Thymus (tissue), 11 donors: ENCODE results near the gene NGEF. TPM values are rescaled to one million over a fixed set of nuclear protein-coding genes. Genes with fewer than 3 reads are reported as not detected.

ENCODE experiments used
- DNase-seq, 9 donors: peaks; one replicate each; pipeline ENCODE4 v3.0.0-alpha.2; 2013; ENCODE audit warnings: low spot score in 9 of 9, low read depth in 6 of 9, missing footprints in 1 of 9
- H3K27ac ChIP-seq, 2 donors: one replicate each; pipeline ENCODE4 v1.5.1; 2013; ENCODE audit warnings: control low read depth in 1 of 2, low read depth in 1 of 2, low read length in 1 of 2, mild to moderate bottlenecking in 1 of 2, moderate library complexity in 1 of 2
- H3K27me3 ChIP-seq, 2 donors: one replicate each; pipeline ENCODE4 v1.5.1; 2013; ENCODE audit warnings: low read length in 1 of 2; ENCODE audit not compliant: control insufficient read depth in 2 of 2, insufficient read depth in 1 of 2
- H3K36me3 ChIP-seq, 2 donors: one replicate each; pipeline ENCODE4 v1.5.1; 2013; ENCODE audit warnings: low read length in 1 of 2, mild to moderate bottlenecking in 1 of 2, moderate library complexity in 1 of 2; ENCODE audit not compliant: control insufficient read depth in 2 of 2, insufficient read depth in 2 of 2
- H3K4me1 ChIP-seq, 2 donors: one replicate each; pipeline ENCODE4 v1.5.1; 2013; ENCODE audit warnings: low read length in 2 of 2; ENCODE audit not compliant: control insufficient read depth in 2 of 2, insufficient read depth in 2 of 2
- H3K4me3 ChIP-seq, 2 donors: one replicate each; pipeline ENCODE4 v1.5.1; 2013; ENCODE audit warnings: low read length in 2 of 2, control low read depth in 1 of 2, mild to moderate bottlenecking in 1 of 2
- H3K9me3 ChIP-seq, 2 donors: one replicate each; pipeline ENCODE4 v1.5.1; 2013; ENCODE audit warnings: low read length in 1 of 2, mild to moderate bottlenecking in 1 of 2; ENCODE audit not compliant: control insufficient read depth in 2 of 2, insufficient read depth in 1 of 2
- WGBS: extraction: QIAGEN DNeasy Blood & Tissue Kit; methylation state at CpG from one replicate; pipeline ENCODE4 v1.1.7; 2013; 5-methylcytosine and 5-hydroxymethylcytosine counted together
- polyA plus RNA-seq: library from polyadenylated mRNA; stranded (reverse); fragments of 200-250 nt; gene quantifications from one replicate; pipeline ENCODE4 v1.2.3, GENCODE V29; 2013
- total RNA-seq: library from RNA; stranded (reverse); fragments of 120-200 nt; gene quantifications from one replicate; pipeline ENCODE4 v1.2.4, GENCODE V29; 2013
- donor health status: healthy.

Gene NGEF
- total and polyA plus RNA-seq, 2 donors: 0.14 to 0.18 TPM

- Histone ChIP-seq H3K4me1 (peaks cover 0 to 4% of the 10 kb centered on the region in 2 donors), H3K27me3 (peaks cover 50 to 93% of the 10 kb centered on the region in 2 donors), H3K27ac (no peak overlapping the region), H3K9me3 (peaks cover 0 to 3% of the 10 kb centered on the region in 2 donors), H3K36me3 (no peaks in the 10 kb centered on the region), H3K4me3 (peak overlapping the region in 1 of 2 donors; percentile 42)
- DNase-seq: peak in 1 of 9 donors; percentile 12
- WGBS: 26% methylated on average over 56 of the region's 56 CpGs
Observed at GRCh38 chr2:232928551-232929302, 84.3 kb downstream of the NGEF start.

GRCh38 chr2:232927793-232928550, 85.1 kb downstream of the NGEF start:
- H3K36me3 ChIP-seq: no peaks in the 10 kb centered on the region
- no peak overlapping the region for H3K27ac ChIP-seq
- H3K27me3 ChIP-seq: peaks cover 53 to 92% of the 10 kb centered on the region in 2 donors
- peak in 3 of 9 donors; percentile 3 to 22 (median 5) for DNase-seq
- peaks cover 0 to 3% of the 10 kb centered on the region in 2 donors for H3K9me3 ChIP-seq
- peaks cover 0 to 4% of the 10 kb centered on the region in 2 donors for H3K4me1 ChIP-seq
- WGBS: 1% methylated on average over 114 of the region's 114 CpGs
- peak overlapping the region in 1 of 2 donors; percentile 42 for H3K4me3 ChIP-seq

- no peak overlapping the region for H3K27ac ChIP-seq
- H3K27me3 ChIP-seq: peaks cover 53 to 87% of the 10 kb centered on the region in 2 donors
- peaks cover 0 to 4% of the 10 kb centered on the region in 2 donors for H3K4me1 ChIP-seq
- no peaks in the 10 kb centered on the region for H3K36me3 ChIP-seq
- H3K9me3 ChIP-seq: peaks cover 0 to 3% of the 10 kb centered on the region in 2 donors
- no peak for DNase-seq
- 3% methylated on average over 76 of the region's 76 CpGs for WGBS
- H3K4me3 ChIP-seq: peak overlapping the region in 1 of 2 donors; percentile 42
Observed at GRCh38 chr2:232927032-232927792, 85.8 kb downstream of the NGEF start.

- H3K27me3 ChIP-seq: peaks cover 53 to 84% of the 10 kb centered on the region in 2 donors
- H3K27ac ChIP-seq: no peak overlapping the region
- 17% methylated on average over 13 of the region's 13 CpGs for WGBS
- H3K9me3 ChIP-seq: peaks cover 0 to 3% of the 10 kb centered on the region in 2 donors
- no peaks in the 10 kb centered on the region for H3K36me3 ChIP-seq
- no peak for DNase-seq
- H3K4me1 ChIP-seq: peaks cover 0 to 4% of the 10 kb centered on the region in 2 donors
- no peak overlapping the region for H3K4me3 ChIP-seq
Observed at GRCh38 chr2:232926431-232926939, 86.6 kb downstream of the NGEF start.

- Histone ChIP-seq H3K27me3 (peaks cover 53 to 83% of the 10 kb centered on the region in 2 donors), H3K9me3 (peaks cover 0 to 3% of the 10 kb centered on the region in 2 donors), H3K4me1 (peaks cover 0 to 4% of the 10 kb centered on the region in 2 donors), H3K36me3 (no peaks in the 10 kb centered on the region), H3K4me3 (no peak overlapping the region), H3K27ac (no peak overlapping the region)
- no peak for DNase-seq
- WGBS: 39% methylated on average over 11 of the region's 11 CpGs
Observed at GRCh38 chr2:232925821-232926156, 87.3 kb downstream of the NGEF start.

- WGBS: 30% methylated on average over 11 of the region's 11 CpGs
- Histone ChIP-seq H3K36me3 (no peaks in the 10 kb centered on the region), H3K9me3 (peaks cover 0 to 3% of the 10 kb centered on the region in 2 donors), H3K27me3 (peaks cover 53 to 82% of the 10 kb centered on the region in 2 donors), H3K4me1 (peaks cover 0 to 4% of the 10 kb centered on the region in 2 donors), H3K4me3 (no peak overlapping the region), H3K27ac (no peak overlapping the region)
- DNase-seq: no peak
Observed at GRCh38 chr2:232925153-232925820, 87.8 kb downstream of the NGEF start.

GRCh38 chr2:232924433-232924832, 88.6 kb downstream of the NGEF start:
- Histone ChIP-seq H3K27me3 (peaks cover 52 to 80% of the 10 kb centered on the region in 2 donors), H3K4me3 (no peak overlapping the region), H3K27ac (no peak overlapping the region), H3K4me1 (peaks cover 0 to 4% of the 10 kb centered on the region in 2 donors), H3K36me3 (no peaks in the 10 kb centered on the region), H3K9me3 (peaks cover 0 to 2% of the 10 kb centered on the region in 2 donors)
- no peak for DNase-seq

- no peak overlapping the region for H3K27ac ChIP-seq
- H3K4me3 ChIP-seq: no peak overlapping the region
- no peak for DNase-seq
- WGBS: 90% methylated on average over 3 of the region's 3 CpGs
- H3K27me3 ChIP-seq: peaks cover 16 to 58% of the 10 kb centered on the region in 2 donors
- H3K4me1 ChIP-seq: no peaks in the 10 kb centered on the region
- H3K9me3 ChIP-seq: no peaks in the 10 kb centered on the region
- H3K36me3 ChIP-seq: no peaks in the 10 kb centered on the region
Observed at GRCh38 chr2:232920760-232921159, 92.3 kb downstream of the NGEF start.
